KMS-11 (cell line): ENCODE measurements around the gene MTCH2.
"Not testable (repeated sequence)": the region's sequence is repeated elsewhere in the genome, so short reads cannot be mapped to it uniquely, and the experiment has no call there.

Source experiments
- H2AFZ ChIP-seq: fragments of 200-600 bp; sonication (generic); 2 replicates; pipeline ENCODE4 v1.6.1; 2016; ENCODE audit warnings: antibody characterized with exemption, mixed run types, low read depth
- H3K27ac ChIP-seq: fragments of 200-600 bp; sonication (generic); 2 replicates; pipeline ENCODE4 v1.6.1; 2016; ENCODE audit warnings: mild to moderate bottlenecking, mixed run types
- H3K27me3 ChIP-seq: fragments of 200-600 bp; sonication (generic); 2 replicates; pipeline ENCODE4 v1.6.1; 2017; ENCODE audit warnings: mild to moderate bottlenecking, low read depth, mixed run types, moderate library complexity; ENCODE audit not compliant: insufficient read depth
- H3K36me3 ChIP-seq: fragments of 200-600 bp; sonication (generic); 2 replicates; pipeline ENCODE4 v1.6.1; 2017; ENCODE audit warnings: mild to moderate bottlenecking, mixed run types; ENCODE audit not compliant: insufficient read depth
- H3K4me1 ChIP-seq: fragments of 200-600 bp; sonication (generic); 2 replicates; pipeline ENCODE4 v1.6.1; 2016; ENCODE audit warnings: mild to moderate bottlenecking, low read depth, mixed run types; ENCODE audit not compliant: poor library complexity, severe bottlenecking
- H3K4me2 ChIP-seq: fragments of 200-600 bp; sonication (generic); 2 replicates; pipeline ENCODE4 v1.7.0; 2016; ENCODE audit warnings: mild to moderate bottlenecking, mixed run types
- H3K4me3 ChIP-seq: fragments of 200-600 bp; sonication (generic); IDR thresholded peaks from 2 replicates; pipeline ENCODE4 v1.6.1; 2017; ENCODE audit warnings: low read depth, low read length, mixed read lengths; ENCODE audit not compliant: insufficient read depth
- H3K79me2 ChIP-seq: fragments of 200-600 bp; sonication (generic); 2 replicates; pipeline ENCODE4 v1.6.1; 2016; ENCODE audit warnings: low read depth, mixed run types; ENCODE audit not compliant: insufficient read depth
- H3K9ac ChIP-seq: fragments of 200-600 bp; sonication (generic); 2 replicates; pipeline ENCODE4 v1.6.1; 2016; ENCODE audit warnings: mild to moderate bottlenecking, mixed run types
- H4K20me1 ChIP-seq: fragments of 200-600 bp; sonication (generic); 2 replicates; pipeline ENCODE4 v1.6.1; 2016; ENCODE audit warnings: mild to moderate bottlenecking, mixed run types; ENCODE audit not compliant: insufficient read depth
- CTCF ChIP-seq: fragments of 200-600 bp; sonication (generic); conservative IDR thresholded peaks from 2 replicates; pipeline ENCODE4 v1.6.1; 2017; ENCODE audit warnings: low read depth, mild to moderate bottlenecking, antibody characterized with exemption, low read length, moderate library complexity, mixed read lengths

MTCH2 gene

GRCh38 chr11:47669856-47670255 is 27.5 kb upstream of the MTCH2 start:
- no peaks in the 10 kb centered on the region for H3K27me3 ChIP-seq
- no peak overlapping the region for H3K9ac ChIP-seq
- no peaks in the 10 kb centered on the region for H3K4me1 ChIP-seq
- no peak overlapping the region for H3K27ac ChIP-seq
- no peak overlapping the region for H3K4me3 ChIP-seq
- TF ChIP-seq CTCF = no peak
- no peaks in the 10 kb centered on the region for H3K36me3 ChIP-seq
- no peak overlapping the region for H3K4me2 ChIP-seq
- no peak overlapping the region for H2AFZ ChIP-seq
- no peaks in the 10 kb centered on the region for H4K20me1 ChIP-seq
- H3K79me2 ChIP-seq = no peaks in the 10 kb centered on the region

GRCh38 chr11:47668665-47669064 is 26.3 kb upstream of the MTCH2 start:
- no peak for TF ChIP-seq CTCF
- peaks cover 2% of the 10 kb centered on the region for H3K4me1 ChIP-seq
- no peak overlapping the region for H3K27ac ChIP-seq
- no peak overlapping the region for H3K4me2 ChIP-seq
- no peaks in the 10 kb centered on the region for H3K79me2 ChIP-seq
- H3K9ac ChIP-seq = no peak overlapping the region
- no peak overlapping the region for H3K4me3 ChIP-seq
- no peaks in the 10 kb centered on the region for H3K36me3 ChIP-seq
- H4K20me1 ChIP-seq = no peaks in the 10 kb centered on the region
- H3K27me3 ChIP-seq = no peaks in the 10 kb centered on the region
- H2AFZ ChIP-seq = no peak overlapping the region

GRCh38 chr11:47667555-47667954 is 25.2 kb upstream of the MTCH2 start:
- Histone ChIP-seq H3K4me1 (peaks cover 12% of the 10 kb centered on the region), H3K27me3 (no peaks in the 10 kb centered on the region), H3K36me3 (no peaks in the 10 kb centered on the region), H3K9ac (no peak overlapping the region), H2AFZ (no peak overlapping the region), H3K4me3 (no peak overlapping the region), H3K27ac (no peak overlapping the region), H3K79me2 (no peaks in the 10 kb centered on the region), H4K20me1 (no peaks in the 10 kb centered on the region), H3K4me2 (no peak overlapping the region)
- no peak for TF ChIP-seq CTCF

- TF ChIP-seq CTCF = no peak
- no peak overlapping the region for H2AFZ ChIP-seq
- peaks cover 12% of the 10 kb centered on the region for H3K4me1 ChIP-seq
- no peaks in the 10 kb centered on the region for H3K36me3 ChIP-seq
- H4K20me1 ChIP-seq = no peaks in the 10 kb centered on the region
- H3K4me2 ChIP-seq = no peak overlapping the region
- H3K27ac ChIP-seq = no peak overlapping the region
- no peaks in the 10 kb centered on the region for H3K79me2 ChIP-seq
- H3K9ac ChIP-seq = no peak overlapping the region
- H3K4me3 ChIP-seq = no peak overlapping the region
- no peaks in the 10 kb centered on the region for H3K27me3 ChIP-seq
Measured at GRCh38 chr11:47667135-47667534, 24.8 kb upstream of the MTCH2 start.

GRCh38 chr11:47664936-47665335 is 22.6 kb upstream of the MTCH2 start:
- H3K4me2 ChIP-seq, H3K36me3 ChIP-seq, H3K27ac ChIP-seq, H4K20me1 ChIP-seq, H3K4me3 ChIP-seq, H3K9ac ChIP-seq, H3K79me2 ChIP-seq, H2AFZ ChIP-seq, H3K27me3 ChIP-seq: not testable (repeated sequence)
- peaks cover 12% of the 10 kb centered on the region for H3K4me1 ChIP-seq
